GM21360 (cell line): ENCODE measurements around the gene GIT1.

Source experiments
- ATAC-seq: cut with Tn5 transposase; IDR thresholded peaks from one replicate; pipeline ENCODE4 v1.9.1; 2021; ENCODE audit warnings: mild to moderate bottlenecking, moderate library complexity; ENCODE audit not compliant: unreplicated experiment

Gene GIT1

GRCh38 chr17:29533976-29534375 lies 55.5 kb downstream of the GIT1 start:
- no peak for ATAC-seq

GRCh38 chr17:29526322-29526721 lies 63.1 kb downstream of the GIT1 start:
- no peak for ATAC-seq

- no peak for ATAC-seq
Observed at GRCh38 chr17:29524692-29525091, 64.8 kb downstream of the GIT1 start.
